ENCODE measurements around the gene MMP28. TPM values are rescaled to one million over a fixed set of nuclear protein-coding genes. Genes with fewer than 3 reads are reported as not detected.
"Not testable (repeated sequence)": the region's sequence is repeated elsewhere in the genome, so short reads cannot be mapped to it uniquely, and the experiment has no call there.

The MMP28 gene
- total RNA-seq, 1 experiment from 2014 or later = not detected

DNA sequence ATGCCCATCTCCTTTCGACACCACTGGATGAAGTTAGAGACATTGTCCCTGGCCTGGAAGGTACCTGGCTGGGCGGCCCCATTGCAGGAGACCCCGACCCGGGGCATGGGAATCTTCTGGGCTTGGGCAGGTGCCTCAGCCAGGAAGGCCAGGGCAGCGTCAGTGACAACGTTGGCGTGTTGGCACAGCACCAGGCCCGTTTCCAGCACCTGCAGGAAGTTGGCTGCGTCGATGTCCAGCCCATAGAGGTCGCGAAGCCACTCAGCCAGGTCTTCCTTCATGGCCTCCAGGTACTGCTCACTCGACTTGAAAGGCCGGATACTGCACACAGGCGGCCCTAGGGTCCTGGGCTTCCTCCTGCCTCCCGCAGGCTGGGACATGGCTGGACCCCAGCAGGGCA lies 43.0 kb downstream of the MMP28 start:
- DNase-seq (ENCODE audit: low read depth, low spot score) = no peak
- in situ Hi-C loops (cut with HindIII; ENCODE audit: low pct_unique_long_range_greater_than_20kb, low sequenced_read_pairs) = no loop called here

DNA sequence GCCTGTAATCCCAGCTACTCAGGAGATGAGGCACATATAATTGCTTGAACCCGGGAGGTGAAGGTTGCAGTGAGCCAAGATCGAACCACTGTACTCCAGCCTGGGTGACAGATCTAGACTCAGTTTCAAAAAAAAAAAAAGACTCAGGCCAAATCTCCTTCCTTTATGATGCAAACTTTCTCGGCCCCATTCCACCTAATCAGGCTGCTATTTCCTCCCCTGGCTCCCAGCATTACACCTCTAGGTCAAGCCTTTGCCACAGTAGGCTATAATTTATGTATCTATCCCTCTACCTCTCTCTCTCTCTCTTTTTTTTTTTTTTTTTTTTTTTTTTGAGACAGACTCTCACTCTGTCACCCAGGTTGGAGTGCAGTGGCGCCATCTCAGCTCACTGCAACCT lies 43.9 kb downstream of the MMP28 start:
- DNase-seq (ENCODE audit: low read depth, low spot score); in situ Hi-C loops (cut with HindIII; ENCODE audit: low pct_unique_long_range_greater_than_20kb, low sequenced_read_pairs): not testable (repeated sequence)

DNA sequence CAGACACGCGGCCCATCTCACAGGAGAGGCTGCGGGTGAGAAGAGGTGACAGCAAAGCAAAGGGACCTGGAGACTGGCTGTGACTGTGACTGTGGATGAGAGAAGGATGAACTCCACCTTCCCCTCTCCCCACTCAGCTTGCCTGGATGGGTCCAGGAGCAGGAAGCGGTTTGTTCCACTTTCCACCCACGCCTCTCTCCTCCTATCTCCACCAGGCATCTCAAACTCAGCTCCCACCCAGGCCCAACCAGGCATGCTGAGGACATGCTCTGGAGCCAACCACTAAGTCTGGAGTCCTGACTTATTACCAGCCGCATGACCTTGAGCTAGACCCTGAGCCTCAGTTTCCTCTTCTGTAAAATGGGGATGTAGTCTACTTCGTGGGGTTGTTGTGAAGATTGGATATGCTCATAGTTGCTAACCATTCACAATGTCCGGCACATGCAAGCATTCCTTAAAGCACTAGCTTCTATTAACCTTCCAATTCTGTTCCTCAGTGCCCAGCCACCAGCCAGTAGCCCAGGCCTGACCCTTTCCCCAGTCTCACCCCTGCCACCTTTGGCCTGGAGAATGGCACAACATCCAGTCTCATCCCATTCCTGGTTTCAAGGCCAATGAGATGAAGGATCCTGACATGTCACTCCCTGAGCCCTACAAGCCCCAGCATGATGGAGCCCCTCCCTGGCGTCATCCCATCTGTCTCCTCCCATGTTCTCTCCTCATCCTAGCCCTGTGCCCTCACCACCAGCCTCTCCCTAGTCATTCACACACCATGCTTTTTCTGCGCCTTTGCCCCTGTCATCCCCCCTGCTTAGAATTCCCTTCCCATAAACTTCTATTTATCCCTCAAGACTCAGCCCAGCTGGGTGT lies 44.7 kb downstream of the MMP28 start:
- in situ Hi-C loops (cut with HindIII; ENCODE audit: low pct_unique_long_range_greater_than_20kb, low sequenced_read_pairs) = no loop called here
- no peak for DNase-seq (ENCODE audit: low read depth, low spot score)

DNA sequence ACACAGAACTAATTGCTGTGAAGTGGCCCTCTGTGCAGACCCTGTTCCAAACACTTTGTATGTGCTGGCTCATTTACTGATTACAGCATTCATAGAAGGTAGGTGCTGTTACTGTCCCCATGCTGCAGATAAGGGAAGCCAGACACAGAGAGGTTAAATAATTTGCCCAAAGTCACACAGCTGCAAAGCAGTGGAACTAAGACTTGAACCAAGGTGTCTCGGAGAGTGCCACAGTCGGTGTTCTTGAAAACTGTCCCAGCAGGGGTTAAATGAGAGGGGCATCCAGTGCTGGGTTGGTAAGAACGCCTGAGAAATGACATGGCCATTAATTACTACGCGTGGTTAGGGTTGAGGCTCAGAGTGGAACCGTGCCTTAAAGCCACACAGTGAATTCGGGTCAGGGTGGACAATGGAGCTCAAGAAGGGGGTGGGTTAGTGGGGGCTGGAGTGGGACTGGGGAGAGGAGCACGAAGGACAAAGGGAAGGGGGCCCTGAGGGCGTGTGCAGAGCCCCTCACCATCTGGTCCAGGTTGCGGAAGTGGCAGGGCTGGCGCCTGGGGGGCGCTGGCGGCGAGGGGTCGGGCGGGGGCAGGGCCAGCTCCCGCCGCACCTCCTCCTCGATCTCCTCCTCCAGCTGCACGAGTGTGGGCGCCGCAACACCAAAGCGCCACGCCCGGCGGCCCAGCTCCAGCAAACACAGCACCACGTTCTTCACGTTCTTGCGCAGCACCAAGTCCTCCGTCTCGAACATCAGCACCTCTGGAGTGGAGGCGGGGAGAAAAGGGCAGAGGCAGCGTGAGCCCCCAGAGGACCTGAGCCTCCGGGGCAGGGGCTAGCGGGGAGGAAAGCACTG lies 45.7 kb downstream of the MMP28 start:
- in situ Hi-C loops (cut with HindIII; ENCODE audit: low pct_unique_long_range_greater_than_20kb, low sequenced_read_pairs) = no loop called here
- DNase-seq (ENCODE audit: low read depth, low spot score) = no peak

GRCh38 chr17:35748979-35749378 lies 46.5 kb downstream of the MMP28 start:
- in situ Hi-C loops (cut with HindIII; ENCODE audit: low pct_unique_long_range_greater_than_20kb, low sequenced_read_pairs) = no loop called here
- DNase-seq (ENCODE audit: low read depth, low spot score) = no peak

DNA sequence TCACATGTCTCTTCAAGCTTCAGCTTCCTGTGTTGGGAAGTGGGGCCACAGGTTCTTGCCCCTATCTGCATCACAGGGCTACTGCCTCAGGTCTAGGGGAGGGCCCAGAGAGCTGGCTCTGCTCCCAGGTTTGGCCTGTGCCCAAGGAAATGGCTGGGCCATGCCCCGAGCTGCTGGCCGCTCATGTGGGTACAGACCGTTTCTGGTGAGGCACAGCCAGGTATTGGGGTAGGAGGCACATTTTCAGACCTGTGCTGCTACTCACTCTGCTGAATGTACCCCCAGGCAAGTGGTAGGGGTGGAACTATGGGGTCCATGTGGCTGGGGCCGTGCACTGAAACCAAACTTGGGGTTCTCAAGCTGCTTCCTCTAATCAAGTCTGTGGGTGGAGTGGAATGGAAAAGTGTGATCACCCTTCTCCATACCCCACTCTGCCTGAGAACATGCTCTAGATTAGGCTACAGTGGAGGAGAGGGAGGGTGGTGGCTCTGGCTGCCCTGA lies 47.0 kb downstream of the MMP28 start:
- in situ Hi-C loops (cut with HindIII; ENCODE audit: low pct_unique_long_range_greater_than_20kb, low sequenced_read_pairs) = no loop called here
- no peak for DNase-seq (ENCODE audit: low read depth, low spot score)

GRCh38 chr17:35747540-35748017 lies 47.9 kb downstream of the MMP28 start:
- DNase-seq (ENCODE audit: low read depth, low spot score) = peak; percentile 84
- in situ Hi-C loops (cut with HindIII; ENCODE audit: low pct_unique_long_range_greater_than_20kb, low sequenced_read_pairs) = no loop called here

- in situ Hi-C loops (cut with HindIII; ENCODE audit: low pct_unique_long_range_greater_than_20kb, low sequenced_read_pairs) = no loop called here
- DNase-seq (ENCODE audit: low read depth, low spot score) = no peak
Observed at GRCh38 chr17:35745749-35746320, 49.6 kb downstream of the MMP28 start.

GRCh38 chr17:35745246-35745645 lies 50.2 kb downstream of the MMP28 start:
- no peak for DNase-seq (ENCODE audit: low read depth, low spot score)
- in situ Hi-C loops (cut with HindIII; ENCODE audit: low pct_unique_long_range_greater_than_20kb, low sequenced_read_pairs) = no loop called here

DNA sequence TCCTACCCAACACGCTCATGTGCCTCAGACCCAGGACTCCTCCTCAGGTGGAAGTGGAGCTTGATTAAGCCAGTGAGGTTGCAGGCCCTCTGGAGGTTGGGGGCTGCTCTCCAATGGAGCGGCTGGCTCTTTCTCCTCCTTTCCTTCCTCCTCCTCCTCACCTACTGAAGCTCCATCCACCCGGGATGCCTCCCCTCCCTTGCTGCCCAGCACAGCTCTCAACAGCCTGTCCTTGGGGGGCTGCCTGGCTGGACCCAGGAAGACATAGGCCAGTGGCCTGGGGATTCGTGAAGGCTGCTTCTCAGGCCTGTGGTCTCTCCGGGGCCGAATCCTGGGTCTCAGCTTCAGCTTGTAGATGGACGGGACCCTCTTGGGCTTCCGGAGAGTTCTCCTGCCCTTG lies 50.6 kb downstream of the MMP28 start:
- in situ Hi-C loops (cut with HindIII; ENCODE audit: low pct_unique_long_range_greater_than_20kb, low sequenced_read_pairs) = no loop called here
- DNase-seq (ENCODE audit: low read depth, low spot score) = no peak

DNA sequence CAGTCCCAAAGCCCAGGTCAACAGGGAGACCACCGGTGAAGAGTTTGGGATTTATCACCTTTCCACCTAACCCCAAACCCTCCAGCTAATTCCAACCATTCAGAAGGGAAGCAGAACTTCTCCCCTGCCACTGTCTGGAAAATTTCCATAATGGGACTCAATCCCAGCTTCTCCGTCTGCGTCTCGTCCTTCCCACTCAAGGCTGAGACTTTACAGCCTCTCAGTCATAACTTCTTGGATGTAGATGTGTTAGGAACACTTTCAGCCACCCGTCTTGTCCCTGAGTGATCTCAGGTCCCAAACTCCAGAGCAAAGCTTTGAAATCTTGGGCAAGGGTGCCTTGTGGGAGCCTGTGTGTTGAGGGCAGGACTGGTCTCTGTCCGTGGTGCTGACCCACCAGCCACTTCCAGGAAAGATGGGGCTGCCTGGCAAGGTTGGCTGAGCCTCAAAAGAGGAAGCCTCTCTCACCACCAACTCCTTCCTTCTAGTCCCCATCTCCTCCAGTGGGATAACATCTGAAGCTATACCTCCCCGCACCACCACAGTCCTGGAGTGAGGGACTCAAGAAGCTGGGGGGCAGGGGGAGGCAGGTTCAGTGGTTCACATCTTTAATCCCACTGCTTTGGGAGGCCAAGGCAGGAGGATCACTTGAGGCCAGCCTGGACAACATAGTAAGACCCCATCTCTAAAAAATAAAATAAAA lies 51.7 kb downstream of the MMP28 start:
- DNase-seq (ENCODE audit: low read depth, low spot score) = peak; percentile 36
- in situ Hi-C loops (cut with HindIII; ENCODE audit: low pct_unique_long_range_greater_than_20kb, low sequenced_read_pairs) = no loop called here

GRCh38 chr17:35742896-35743477 lies 52.5 kb downstream of the MMP28 start:
- in situ Hi-C loops (cut with HindIII; ENCODE audit: low pct_unique_long_range_greater_than_20kb, low sequenced_read_pairs) = no loop called here
- DNase-seq (ENCODE audit: low read depth, low spot score) = no peak

GRCh38 chr17:35742496-35742895 lies 52.9 kb downstream of the MMP28 start:
- no peak for DNase-seq (ENCODE audit: low read depth, low spot score)
- in situ Hi-C loops (cut with HindIII; ENCODE audit: low pct_unique_long_range_greater_than_20kb, low sequenced_read_pairs) = no loop called here

DNA sequence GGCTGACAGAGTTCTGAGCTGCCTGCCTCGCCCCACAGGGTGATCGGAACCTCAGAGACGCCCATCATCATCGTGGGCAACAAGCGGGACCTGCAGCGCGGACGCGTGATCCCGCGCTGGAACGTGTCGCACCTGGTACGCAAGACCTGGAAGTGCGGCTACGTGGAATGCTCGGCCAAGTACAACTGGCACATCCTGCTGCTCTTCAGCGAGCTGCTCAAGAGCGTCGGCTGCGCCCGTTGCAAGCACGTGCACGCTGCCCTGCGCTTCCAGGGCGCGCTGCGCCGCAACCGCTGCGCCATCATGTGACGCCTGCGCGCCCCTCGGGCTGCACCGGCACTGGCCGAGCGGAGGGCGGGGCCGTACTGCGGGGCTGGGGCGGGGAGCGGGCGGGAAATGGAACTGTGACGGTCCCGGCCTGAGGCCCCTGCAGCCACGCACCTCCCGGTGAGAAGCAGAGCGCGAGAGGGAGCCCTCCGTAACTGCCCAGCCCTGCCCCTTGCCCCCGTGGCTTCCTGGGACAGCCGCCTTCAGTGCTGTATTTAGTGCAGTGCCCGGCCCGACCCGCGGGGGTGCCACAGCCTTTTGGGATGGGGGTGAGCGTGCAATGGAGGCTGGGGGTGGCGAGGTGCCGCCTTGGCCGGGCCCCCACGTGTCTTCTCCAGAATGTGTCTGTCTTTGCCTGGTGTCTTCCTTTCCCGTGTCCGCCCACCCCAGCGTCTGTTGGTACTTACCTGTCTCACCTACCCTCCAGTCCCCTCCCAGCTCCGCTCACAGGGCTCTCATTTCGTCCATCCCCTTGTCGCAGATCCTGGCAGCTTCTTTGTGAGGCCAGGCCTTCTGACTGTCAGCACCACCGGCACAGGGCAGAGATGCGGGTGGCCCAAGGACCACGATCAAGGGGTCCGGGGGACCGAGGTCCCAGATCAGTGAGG lies 54.2 kb downstream of the MMP28 start:
- DNase-seq (ENCODE audit: low read depth, low spot score) = peak; percentile 16
- in situ Hi-C loops (cut with HindIII; ENCODE audit: low pct_unique_long_range_greater_than_20kb, low sequenced_read_pairs) = no loop called here

DNA sequence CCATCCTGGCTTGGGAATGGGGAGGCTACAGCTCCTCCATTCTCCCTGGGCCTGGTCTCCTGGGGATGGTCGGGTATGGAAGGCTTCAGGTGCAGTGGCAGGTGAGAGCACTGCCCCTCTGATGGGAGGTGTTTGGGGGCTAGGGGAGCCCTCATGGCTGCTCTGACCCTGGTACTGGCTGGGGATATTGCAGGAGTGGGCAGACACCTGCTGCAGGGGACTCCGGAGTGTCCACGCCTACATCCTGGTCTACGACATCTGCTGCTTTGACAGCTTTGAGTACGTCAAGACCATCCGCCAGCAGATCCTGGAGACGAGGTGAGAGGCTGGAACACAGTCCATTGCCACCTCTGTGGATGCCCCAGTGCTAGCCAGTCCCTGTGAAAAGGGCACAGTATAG lies 55.2 kb downstream of the MMP28 start:
- in situ Hi-C loops (cut with HindIII; ENCODE audit: low pct_unique_long_range_greater_than_20kb, low sequenced_read_pairs) = no loop called here

GRCh38 chr17:35738519-35739133 lies 56.8 kb downstream of the MMP28 start:
- in situ Hi-C loops (cut with HindIII; ENCODE audit: low pct_unique_long_range_greater_than_20kb, low sequenced_read_pairs) = no loop called here
- no peak for DNase-seq (ENCODE audit: low read depth, low spot score)

More for the DNA sequence above, 55.2 kb downstream of the MMP28 start:
- no peak for DNase-seq (ENCODE audit: low read depth, low spot score)

Measured in SK-MEL-5 (cell line).